ENCODE measurements around the gene ACVR2A. TPM values are rescaled to one million over a fixed set of nuclear protein-coding genes. Genes with fewer than 3 reads are reported as not detected.

The ACVR2A gene
- total RNA-seq, 1 experiment from 2014 or later, result 13.4 TPM

GRCh38 chr2:147924647-147925046, 79.8 kb downstream of the ACVR2A start:
- DNase-seq, result no peak
- Histone ChIP-seq H2BK120ac (ENCODE audit: low read depth, low read length, poor library complexity, severe bottlenecking) (no peak overlapping the region), H3K9me3 (ENCODE audit: control insufficient read depth, low read depth, low read length) (no peaks in the 10 kb centered on the region), H4K8ac (replicated peaks; ENCODE audit: insufficient read length, low read depth, low read length) (no peak overlapping the region), H3K9ac (ENCODE audit: extremely low read depth, insufficient read length, low read length) (no peak overlapping the region), H3K79me1 (ENCODE audit: insufficient read depth, low read depth, low read length, poor library complexity, severe bottlenecking) (no peaks in the 10 kb centered on the region), H3K79me2 (ENCODE audit: insufficient read depth, low read length) (no peaks in the 10 kb centered on the region), H3K4ac (ENCODE audit: low read depth, low read length) (no peak overlapping the region), H3K4me2 (ENCODE audit: insufficient read depth, insufficient read length, low read length) (no peak overlapping the region), H3K27ac (ENCODE audit: insufficient read length, low read depth, low read length) (no peak overlapping the region), H4K5ac (ENCODE audit: insufficient read length, low read depth, low read length) (no peak overlapping the region), H3K4me1 (ENCODE audit: insufficient read depth, low read length) (no peaks in the 10 kb centered on the region), H3K23ac (ENCODE audit: insufficient read length, low read depth, low read length) (no peak overlapping the region), H3K23me2 (ENCODE audit: insufficient read length, low read depth, low read length, poor library complexity, severe bottlenecking) (no peaks in the 10 kb centered on the region), H3T11ph (ENCODE audit: low read length) (no peak overlapping the region), H3K56ac (ENCODE audit: insufficient read length, low read depth, low read length) (no peak overlapping the region), H2BK20ac (ENCODE audit: low read depth, low read length, poor library complexity, severe bottlenecking) (no peak overlapping the region), H2BK5ac (ENCODE audit: insufficient read length, low read length) (no peak overlapping the region), H2AK5ac (ENCODE audit: insufficient read length, low read length) (no peak overlapping the region), H4K20me1 (ENCODE audit: control insufficient read depth, insufficient read depth, insufficient read length) (no peaks in the 10 kb centered on the region), H3K27me3 (ENCODE audit: insufficient read depth, low read length) (no peaks in the 10 kb centered on the region), H2BK15ac (ENCODE audit: low read depth, low read length) (no peak overlapping the region), H2AFZ (ENCODE audit: low read length) (no peak overlapping the region), H4K91ac (ENCODE audit: insufficient read length, low read depth, low read length) (no peak overlapping the region), H3K18ac (ENCODE audit: insufficient read length, low read depth, low read length) (no peak overlapping the region), H3K14ac (ENCODE audit: insufficient read depth, low read length) (no peak overlapping the region), H2BK12ac (ENCODE audit: insufficient read length, low read depth, low read length) (no peak overlapping the region)
- no peaks in the 10 kb centered on the region for H3K4me1 Mint-ChIP-seq
- H3K27me3 Mint-ChIP-seq (ENCODE audit: low read depth), result no peaks in the 10 kb centered on the region
- H3K27ac Mint-ChIP-seq, result no peak overlapping the region
- WGBS (ENCODE audit: extremely low coverage, insufficient read length, low lambda C conversion rate), result no CpG with 5 or more reads among the region's 3 CpGs
- no peaks in the 10 kb centered on the region; a peak in 1 of 5 replicates for H3K9me3 Mint-ChIP-seq
- H3K36me3 Mint-ChIP-seq (ENCODE audit: insufficient read depth in 1 of 3, low read depth in 3 of 3), result peaks cover 2 to 17% (median 15%) of the 10 kb centered on the region in 3 experiments; a peak in 6 of 7 replicates
- H3K4me3 Mint-ChIP-seq, result no peak overlapping the region
- TF ChIP-seq CTCF (conservative IDR thresholded peaks at IDR 0.05), result no peak

All from H9 (cell line).